Measurements from ENCODE around the gene NOL3.

Gene NOL3

DNA sequence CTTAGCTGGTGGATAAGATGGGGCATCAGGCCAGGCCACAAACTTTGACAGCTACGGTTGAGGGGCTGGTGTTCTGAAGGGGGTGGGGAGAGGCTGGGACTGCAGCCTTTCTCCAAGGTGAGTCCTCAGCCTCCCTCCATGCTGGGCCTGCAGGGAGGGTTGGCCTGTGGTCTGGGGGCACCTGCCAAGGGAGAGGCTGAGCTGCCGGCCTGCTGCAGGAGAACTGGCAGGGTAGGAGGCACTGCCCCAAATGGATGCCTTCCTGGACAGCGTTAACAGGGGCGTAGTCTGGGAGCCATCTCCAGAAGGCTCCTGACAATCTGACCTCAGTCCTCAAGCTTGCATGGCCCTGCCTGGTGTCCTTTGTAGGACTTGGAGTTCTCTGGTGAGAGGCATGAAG, 33.7 kb downstream of the NOL3 start:
- DNase-seq (ENCODE audit: low read depth in 2 of 2) = no peak
- H3K4me3 ChIP-seq (replicated peaks in 1 of 2; ENCODE audit: low read depth in 2 of 2, low read length in 2 of 2) = no peak overlapping the region
- no peak for TF ChIP-seq CTCF (IDR thresholded peaks at IDR 0.05; ENCODE audit: low read depth, low read length)

DNA sequence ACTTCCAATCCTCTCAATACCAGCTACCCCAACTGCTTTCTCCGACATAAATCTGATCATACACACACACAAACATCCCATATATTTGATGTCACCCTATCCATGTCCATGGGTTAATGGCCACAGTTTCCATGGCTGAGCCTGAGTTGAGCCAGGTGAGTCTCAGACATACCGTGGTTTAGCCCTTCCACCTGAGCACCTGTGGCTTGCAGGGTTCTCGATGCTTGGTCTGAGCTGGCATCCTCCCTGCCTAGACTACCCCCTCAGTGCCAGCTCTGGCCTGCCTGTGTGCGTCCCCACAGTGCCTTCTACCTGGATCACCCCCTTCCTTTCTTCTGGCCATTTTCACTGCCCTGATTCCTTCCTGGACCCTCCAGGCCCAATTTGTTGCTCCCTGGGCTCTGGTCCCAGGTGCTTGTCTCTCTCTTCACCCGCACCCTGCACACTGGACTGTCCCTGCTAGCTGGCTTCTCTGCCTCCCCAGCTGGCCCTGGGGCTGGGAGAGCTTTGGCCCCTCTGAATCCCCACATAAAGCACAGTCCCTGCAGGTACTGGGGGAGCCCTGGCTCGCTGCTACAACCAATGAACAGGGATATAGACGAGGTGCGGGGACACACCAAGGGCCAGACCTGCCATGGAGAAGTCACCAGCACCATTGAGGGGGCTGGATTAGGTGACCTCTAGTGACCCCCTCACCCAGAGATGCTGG, 35.9 kb downstream of the NOL3 start:
- no peak for DNase-seq (ENCODE audit: low read depth in 2 of 2)
- no peak overlapping the region for H3K4me3 ChIP-seq (replicated peaks in 1 of 2; ENCODE audit: low read depth in 2 of 2, low read length in 2 of 2)
- no peak for TF ChIP-seq CTCF (IDR thresholded peaks at IDR 0.05; ENCODE audit: low read depth, low read length)

DNA sequence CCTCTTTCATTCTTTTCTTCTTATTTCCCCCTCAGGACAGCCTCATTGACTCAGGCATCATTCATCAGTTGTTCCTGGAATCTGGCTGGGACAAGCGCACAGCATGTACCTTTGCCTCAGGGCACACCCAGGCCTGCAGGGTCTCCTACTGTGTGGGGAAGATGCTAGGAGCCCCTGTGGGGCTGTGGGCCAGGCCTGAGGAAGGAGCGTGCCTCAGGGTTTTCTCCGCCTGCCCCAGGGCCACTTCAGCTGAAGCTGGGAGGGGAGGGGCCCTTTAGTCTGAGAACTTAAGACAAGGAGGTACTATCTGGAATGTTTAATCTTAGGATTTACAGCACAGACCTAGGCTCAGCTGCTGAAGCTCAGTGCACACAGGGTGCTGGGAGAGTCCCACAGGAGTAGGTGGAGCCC, 36.5 kb downstream of the NOL3 start:
- H3K4me3 ChIP-seq (replicated peaks in 1 of 2; ENCODE audit: low read depth in 2 of 2, low read length in 2 of 2) = no peak overlapping the region
- peak in 1 of 2 donors; percentile 46 for DNase-seq (ENCODE audit: low read depth in 2 of 2)
- TF ChIP-seq CTCF (IDR thresholded peaks at IDR 0.05; ENCODE audit: low read depth, low read length) = no peak

DNA sequence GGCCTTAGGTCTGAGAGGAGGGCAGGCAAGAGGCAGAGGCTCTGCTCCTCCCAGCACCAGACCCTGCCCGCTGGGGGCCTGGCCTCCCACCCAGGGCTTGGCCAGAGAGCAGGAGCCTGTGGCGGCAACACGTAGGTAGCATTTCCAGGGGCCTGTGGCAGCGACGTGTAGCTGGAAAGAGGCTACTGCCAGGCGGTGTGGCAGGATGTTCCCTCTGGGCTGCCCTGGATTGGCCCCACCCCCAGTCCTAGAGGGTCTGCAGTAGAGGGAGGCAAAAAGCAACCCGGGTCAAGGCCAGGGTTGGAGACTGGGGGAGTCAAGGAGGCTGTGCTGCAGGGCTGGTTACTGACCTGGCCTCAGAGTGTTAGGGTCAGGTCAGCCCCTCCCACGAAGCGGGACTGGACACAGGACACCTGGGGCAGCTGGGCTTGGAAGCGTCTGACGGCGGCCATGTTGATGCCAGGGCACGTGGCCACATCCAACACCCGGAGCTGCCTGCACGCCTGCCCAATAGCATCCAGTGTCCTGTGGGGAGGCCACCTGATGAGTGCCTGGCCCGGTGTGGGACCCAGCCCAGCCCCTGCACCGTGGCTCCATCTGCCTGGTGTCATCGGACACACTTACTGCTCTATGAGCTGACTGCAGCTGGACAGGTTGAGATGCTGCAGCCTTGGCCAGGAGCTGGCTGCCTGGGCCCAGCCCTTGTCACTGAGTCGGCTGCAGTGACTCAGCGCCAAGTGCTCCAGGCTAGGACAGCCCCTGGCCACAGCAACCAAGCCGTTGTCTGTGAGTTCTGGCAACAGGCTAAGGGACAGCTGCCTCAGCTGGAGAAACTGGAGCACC, 37.1 kb downstream of the NOL3 start:
- TF ChIP-seq CTCF (IDR thresholded peaks at IDR 0.05; ENCODE audit: low read depth, low read length) = no peak
- H3K4me3 ChIP-seq (replicated peaks in 1 of 2; ENCODE audit: low read depth in 2 of 2, low read length in 2 of 2) = no peak overlapping the region
- peak in 1 of 2 donors; percentile 49 for DNase-seq (ENCODE audit: low read depth in 2 of 2)

GRCh38 chr16:67208154-67208896, 38.0 kb downstream of the NOL3 start:
- no peak for TF ChIP-seq CTCF (IDR thresholded peaks at IDR 0.05; ENCODE audit: low read depth, low read length)
- no peak for DNase-seq (ENCODE audit: low read depth in 2 of 2)
- H3K4me3 ChIP-seq (replicated peaks in 1 of 2; ENCODE audit: low read depth in 2 of 2, low read length in 2 of 2) = no peak overlapping the region

GRCh38 chr16:67209565-67209964, 39.2 kb downstream of the NOL3 start:
- no peak for DNase-seq (ENCODE audit: low read depth in 2 of 2)
- no peak overlapping the region for H3K4me3 ChIP-seq (replicated peaks in 1 of 2; ENCODE audit: low read depth in 2 of 2, low read length in 2 of 2)
- TF ChIP-seq CTCF (IDR thresholded peaks at IDR 0.05; ENCODE audit: low read depth, low read length) = no peak

Measured in cardiac fibroblast (primary cell).